Subcutaneous abdominal adipose tissue (tissue), 5 donors: ENCODE data around the gene INO80D.
"Not testable (repeated sequence)": the region's sequence is repeated elsewhere in the genome, so short reads cannot be mapped to it uniquely, and the experiment has no call there.

ENCODE experiments used
- H3K27ac ChIP-seq: one replicate; pipeline ENCODE4 v1.7.0; 2013; ENCODE audit warnings: low read depth, mild to moderate bottlenecking, inconsistent platforms, low read length, moderate library complexity
- H3K27me3 ChIP-seq, 5 donors: one replicate each; pipeline ENCODE4 v1.7.0; 2013; ENCODE audit warnings: low read length in 5 of 5, inconsistent platforms in 1 of 5; ENCODE audit not compliant: control insufficient read depth in 5 of 5, insufficient read depth in 4 of 5
- H3K36me3 ChIP-seq, 5 donors: one replicate each; pipeline ENCODE4 v1.7.0; 2013; ENCODE audit warnings: low read length in 5 of 5; ENCODE audit not compliant: control insufficient read depth in 5 of 5, insufficient read depth in 5 of 5
- H3K4me1 ChIP-seq, 5 donors: one replicate each; pipeline ENCODE4 v1.7.0; 2013; ENCODE audit warnings: low read length in 5 of 5, mild to moderate bottlenecking in 3 of 5, moderate library complexity in 1 of 5; ENCODE audit not compliant: control insufficient read depth in 5 of 5, insufficient read depth in 5 of 5
- H3K4me3 ChIP-seq, 5 donors: one replicate each; pipeline ENCODE4 v1.7.0; 2013; ENCODE audit warnings: low read length in 5 of 5, low read depth in 1 of 5
- H3K9ac ChIP-seq, 5 donors: one replicate each; pipeline ENCODE4 v1.7.0; 2013; ENCODE audit warnings: low read length in 5 of 5, mild to moderate bottlenecking in 4 of 5, moderate library complexity in 3 of 5
- H3K9me3 ChIP-seq, 5 donors: one replicate each; pipeline ENCODE4 v1.7.0; 2013; ENCODE audit warnings: low read length in 5 of 5; ENCODE audit not compliant: control insufficient read depth in 5 of 5
- donor health status: healthy.
- donor health status: healthy.
- donor health status: healthy.
- donor health status: healthy.
- donor health status: healthy.

The INO80D gene

DNA sequence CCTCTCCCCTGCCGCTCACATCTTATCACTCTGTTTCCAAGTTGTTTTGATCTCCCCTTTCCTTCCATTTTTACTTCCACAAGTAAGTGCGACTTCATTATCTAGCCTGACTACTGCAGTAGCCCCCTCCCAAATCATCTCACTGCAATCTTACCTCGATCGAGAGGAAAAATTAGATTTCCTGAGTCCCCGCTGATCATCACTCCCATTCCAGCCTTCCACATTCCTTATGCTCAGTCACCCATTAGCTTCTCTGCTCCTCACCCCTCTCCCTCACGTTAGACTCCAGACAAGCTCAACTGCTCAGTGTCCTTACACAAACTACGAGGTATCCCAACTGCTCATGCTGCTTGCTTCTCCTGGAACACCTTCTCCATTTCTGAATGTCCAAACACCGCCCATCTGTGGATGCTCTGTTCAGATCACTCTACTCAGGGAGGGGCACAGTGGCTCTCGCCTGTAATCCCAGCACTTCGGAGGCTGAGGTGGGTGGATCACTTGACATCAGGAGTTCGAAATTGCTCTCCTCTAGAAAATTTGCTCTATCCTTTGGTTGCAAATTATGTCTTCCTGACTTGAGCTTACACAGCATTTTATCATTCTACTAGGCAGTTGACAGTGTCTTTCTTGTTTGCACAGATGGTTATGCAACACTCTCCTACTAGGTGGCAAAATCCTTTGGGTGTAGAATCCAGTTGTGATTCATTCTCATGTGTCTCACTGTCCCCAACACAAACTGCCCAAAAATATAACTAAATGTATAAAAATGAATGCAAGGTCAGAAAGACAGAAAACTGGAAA lies 96.5 kb downstream of the INO80D start:
- no peaks in the 10 kb centered on the region for H3K9me3 ChIP-seq
- H3K4me1 ChIP-seq, result no peaks in the 10 kb centered on the region
- H3K4me3 ChIP-seq, result no peak overlapping the region
- H3K9ac ChIP-seq, result no peak overlapping the region
- H3K27me3 ChIP-seq, result no peaks in the 10 kb centered on the region
- no peak overlapping the region for H3K27ac ChIP-seq
- H3K36me3 ChIP-seq, result peaks cover 4 to 16% (median 10%) of the 10 kb centered on the region in 5 donors

DNA sequence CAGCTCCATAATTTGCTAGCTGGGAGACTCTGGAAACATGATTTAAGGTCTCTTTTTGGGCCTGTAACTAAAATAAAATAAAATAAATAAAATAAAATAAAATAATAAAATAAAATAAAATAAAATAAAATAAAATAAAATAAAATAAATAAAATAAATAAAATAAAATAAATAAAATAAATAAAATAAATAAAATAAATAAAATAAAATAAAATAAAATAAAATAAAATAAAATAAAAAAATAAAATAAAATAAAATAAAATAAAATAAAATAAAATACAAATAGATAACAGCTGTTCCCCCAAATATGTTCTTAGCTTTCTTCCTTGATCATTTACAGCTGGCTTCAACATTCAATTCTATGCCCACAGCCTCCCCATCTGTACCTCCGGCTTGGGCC lies 97.3 kb downstream of the INO80D start:
- peaks cover 4 to 13% (median 10%) of the 10 kb centered on the region in 5 donors for H3K36me3 ChIP-seq
- not testable (repeated sequence) for H3K4me1 ChIP-seq, H3K4me3 ChIP-seq, H3K9me3 ChIP-seq, H3K9ac ChIP-seq, H3K27me3 ChIP-seq, H3K27ac ChIP-seq

DNA sequence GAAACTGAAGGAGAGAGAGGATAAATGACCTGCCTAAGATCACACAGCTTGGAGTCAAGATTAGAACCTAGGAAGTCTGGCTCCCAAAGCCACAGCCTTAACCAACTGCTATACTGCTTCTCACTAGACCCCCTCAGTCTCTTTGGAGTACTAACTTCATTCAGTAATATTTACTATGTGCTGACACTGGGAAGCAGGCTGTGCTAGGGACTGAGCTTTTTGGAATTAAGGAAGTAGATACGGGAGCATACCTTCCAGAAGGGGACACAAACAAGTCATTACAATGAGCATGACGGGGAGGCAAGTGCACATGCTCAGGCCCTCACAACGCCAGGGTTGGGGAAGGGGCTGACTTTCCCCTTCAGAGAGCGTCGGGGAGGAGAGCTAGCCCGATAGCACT lies 97.7 kb downstream of the INO80D start:
- Histone ChIP-seq H3K27ac (no peak overlapping the region), H3K27me3 (no peaks in the 10 kb centered on the region), H3K4me1 (no peaks in the 10 kb centered on the region), H3K4me3 (no peak overlapping the region), H3K36me3 (peaks cover 4 to 13% (median 10%) of the 10 kb centered on the region in 5 donors), H3K9me3 (no peaks in the 10 kb centered on the region), H3K9ac (no peak overlapping the region)

DNA sequence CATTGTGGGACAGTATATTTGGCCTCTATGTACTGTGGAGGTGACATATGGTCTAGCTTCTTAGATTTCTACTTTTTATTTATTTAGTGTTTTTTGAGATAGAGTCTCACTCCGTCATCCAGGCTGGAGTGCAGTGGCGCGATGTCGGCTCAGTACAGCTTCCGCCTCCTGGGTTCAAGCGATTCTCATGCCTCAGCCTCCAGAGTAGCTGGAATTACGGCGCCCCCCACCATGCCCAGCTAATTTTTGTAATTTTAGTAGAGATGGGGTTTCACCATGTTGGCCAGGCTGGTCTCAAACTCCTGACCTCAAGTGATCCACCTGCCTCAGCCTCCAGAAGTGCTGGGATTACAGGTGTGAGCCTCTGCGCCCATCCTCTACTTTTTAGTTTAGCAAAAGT lies 99.6 kb downstream of the INO80D start:
- not testable (repeated sequence) for H3K9ac ChIP-seq, H3K4me1 ChIP-seq, H3K9me3 ChIP-seq, H3K27me3 ChIP-seq, H3K36me3 ChIP-seq, H3K27ac ChIP-seq, H3K4me3 ChIP-seq

DNA sequence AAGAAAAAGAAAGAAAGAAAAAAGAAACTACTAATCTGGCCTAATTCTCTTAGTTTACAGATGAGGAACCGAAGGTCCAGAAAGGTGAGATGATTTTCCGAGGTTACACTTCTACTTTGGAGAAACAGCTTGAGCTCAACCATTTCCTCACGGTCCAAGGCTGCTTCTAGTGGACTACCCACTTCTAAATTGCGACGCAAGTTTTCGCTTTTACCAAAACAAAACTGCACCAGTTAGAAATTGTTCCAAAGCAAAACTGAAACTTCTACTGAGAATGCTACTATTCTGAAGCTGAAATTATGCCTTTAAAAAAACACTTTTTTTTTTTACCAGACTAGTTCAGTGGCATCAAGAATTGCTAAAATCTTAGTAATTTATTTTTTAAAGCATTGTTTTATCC lies 101.6 kb downstream of the INO80D start:
- Histone ChIP-seq H3K9me3 (no peaks in the 10 kb centered on the region), H3K4me3 (no peak overlapping the region), H3K27me3 (no peaks in the 10 kb centered on the region), H3K4me1 (peaks cover 0 to 5% (median 0%) of the 10 kb centered on the region in 5 donors), H3K27ac (no peak overlapping the region), H3K36me3 (no peaks in the 10 kb centered on the region), H3K9ac (no peak overlapping the region)

DNA sequence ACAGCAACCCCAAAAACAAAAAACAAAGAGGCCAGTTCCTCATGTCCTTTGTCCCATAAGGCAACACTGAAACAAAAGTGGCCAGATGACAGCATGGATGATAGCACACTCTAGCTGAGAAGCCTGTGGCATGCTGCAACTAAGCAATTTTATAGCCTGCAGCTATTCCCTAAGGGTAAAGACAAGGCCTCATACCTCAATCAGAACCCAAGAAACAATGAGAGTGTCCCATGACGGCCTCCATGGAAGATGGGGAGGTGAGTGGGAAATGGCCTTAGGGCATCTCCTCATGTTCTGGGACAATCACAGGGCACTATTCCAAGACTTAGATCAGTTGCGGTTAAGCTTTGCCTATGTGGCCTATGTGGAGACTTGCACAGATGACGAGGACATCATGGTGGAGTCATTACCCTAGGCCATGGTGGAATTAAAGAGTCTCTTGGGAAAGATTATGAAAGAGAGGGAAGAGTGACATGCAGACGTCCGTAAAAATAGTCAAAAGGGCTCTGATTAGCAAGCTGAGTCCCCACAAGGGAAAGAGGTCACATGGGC lies 103.1 kb downstream of the INO80D start:
- Histone ChIP-seq H3K36me3 (no peaks in the 10 kb centered on the region), H3K4me1 (peaks cover 0 to 5% (median 0%) of the 10 kb centered on the region in 5 donors), H3K4me3 (no peak overlapping the region), H3K27me3 (no peaks in the 10 kb centered on the region), H3K9me3 (no peaks in the 10 kb centered on the region), H3K27ac (no peak overlapping the region), H3K9ac (no peak overlapping the region)

DNA sequence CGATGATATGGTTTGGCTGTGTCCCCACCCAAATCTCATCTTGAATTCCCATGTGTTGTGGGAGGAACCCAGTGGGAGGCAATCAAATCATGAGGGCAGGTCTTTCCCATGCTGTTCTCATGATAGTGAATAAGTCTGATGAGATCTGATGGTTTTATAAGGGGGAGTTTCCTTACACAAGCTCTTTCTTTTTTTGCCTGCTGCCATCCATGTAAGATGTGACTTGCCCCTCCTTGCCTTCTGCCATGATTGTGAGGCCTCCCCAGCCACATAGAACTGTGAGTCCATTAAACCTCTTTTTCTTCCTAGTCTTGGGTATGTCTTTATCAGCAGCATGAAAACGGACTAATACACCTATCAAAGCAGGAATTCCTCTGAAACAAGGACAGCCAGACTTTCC lies 107.2 kb downstream of the INO80D start:
- H3K27ac ChIP-seq, H3K36me3 ChIP-seq, H3K9ac ChIP-seq, H3K27me3 ChIP-seq, H3K9me3 ChIP-seq, H3K4me3 ChIP-seq: not testable (repeated sequence)
- H3K4me1 ChIP-seq, result peaks cover 0 to 15% (median 11%) of the 10 kb centered on the region in 5 donors

DNA sequence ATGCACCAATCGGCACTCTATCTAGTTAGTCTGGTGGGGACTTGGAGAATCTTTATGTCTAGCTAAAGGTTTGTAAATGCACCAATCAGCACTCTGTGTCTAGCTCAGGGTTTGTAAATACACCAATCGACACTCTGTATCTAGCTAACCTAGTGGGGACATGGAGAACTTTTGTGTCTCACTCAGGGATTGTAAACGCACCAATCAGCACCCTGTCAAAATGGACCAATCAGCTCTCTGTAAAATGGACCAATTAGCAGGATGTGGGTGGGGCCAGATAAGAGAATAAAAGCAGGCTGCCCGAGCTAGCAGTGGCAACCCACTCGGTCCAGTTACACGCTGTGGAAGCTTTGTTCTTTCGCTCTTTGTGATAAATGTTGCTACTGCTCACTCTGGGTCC lies 108.3 kb downstream of the INO80D start:
- H3K27ac ChIP-seq, H3K27me3 ChIP-seq, H3K9me3 ChIP-seq, H3K4me3 ChIP-seq, H3K36me3 ChIP-seq, H3K9ac ChIP-seq: not testable (repeated sequence)
- peaks cover 0 to 15% (median 8%) of the 10 kb centered on the region in 5 donors for H3K4me1 ChIP-seq

DNA sequence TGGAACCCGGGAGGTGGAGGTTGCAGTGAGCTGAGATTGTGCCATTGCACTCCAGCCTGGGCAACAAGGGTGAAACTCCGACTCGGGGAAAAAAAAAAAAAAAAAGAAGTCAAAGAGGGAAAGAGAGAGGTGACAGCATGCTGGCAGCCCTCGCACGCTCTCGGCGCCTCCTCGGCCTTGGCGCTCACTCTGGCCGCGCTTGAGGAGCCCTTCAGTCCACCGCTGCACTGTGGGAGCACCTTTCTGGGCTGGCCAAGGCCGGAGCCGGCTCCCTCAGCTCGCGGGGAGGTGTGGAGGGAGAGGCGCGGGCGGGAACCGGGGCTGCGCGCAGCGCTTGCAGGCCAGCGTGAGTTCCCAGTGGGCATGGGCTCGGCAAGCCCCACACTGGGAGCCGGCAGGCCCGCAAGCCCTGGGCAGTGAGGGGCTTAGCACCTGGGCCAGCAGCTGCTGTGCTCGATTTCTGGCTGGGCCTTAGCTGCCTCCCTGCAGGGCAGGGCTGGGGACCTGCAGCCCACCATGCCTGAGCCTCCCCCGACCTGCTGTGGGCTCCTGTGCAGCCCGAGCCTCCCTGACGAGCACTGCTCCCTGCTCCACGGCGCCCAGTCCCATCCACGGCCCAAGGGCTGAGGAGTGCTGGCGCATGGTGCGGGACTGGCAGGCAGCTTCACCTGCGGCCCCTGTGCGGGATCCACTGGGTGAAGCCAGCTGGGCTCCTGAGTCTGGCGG lies 108.9 kb downstream of the INO80D start:
- peaks cover 0 to 16% (median 8%) of the 10 kb centered on the region in 5 donors for H3K4me1 ChIP-seq
- H3K4me3 ChIP-seq, H3K9me3 ChIP-seq, H3K27me3 ChIP-seq, H3K9ac ChIP-seq, H3K36me3 ChIP-seq, H3K27ac ChIP-seq: not testable (repeated sequence)

DNA sequence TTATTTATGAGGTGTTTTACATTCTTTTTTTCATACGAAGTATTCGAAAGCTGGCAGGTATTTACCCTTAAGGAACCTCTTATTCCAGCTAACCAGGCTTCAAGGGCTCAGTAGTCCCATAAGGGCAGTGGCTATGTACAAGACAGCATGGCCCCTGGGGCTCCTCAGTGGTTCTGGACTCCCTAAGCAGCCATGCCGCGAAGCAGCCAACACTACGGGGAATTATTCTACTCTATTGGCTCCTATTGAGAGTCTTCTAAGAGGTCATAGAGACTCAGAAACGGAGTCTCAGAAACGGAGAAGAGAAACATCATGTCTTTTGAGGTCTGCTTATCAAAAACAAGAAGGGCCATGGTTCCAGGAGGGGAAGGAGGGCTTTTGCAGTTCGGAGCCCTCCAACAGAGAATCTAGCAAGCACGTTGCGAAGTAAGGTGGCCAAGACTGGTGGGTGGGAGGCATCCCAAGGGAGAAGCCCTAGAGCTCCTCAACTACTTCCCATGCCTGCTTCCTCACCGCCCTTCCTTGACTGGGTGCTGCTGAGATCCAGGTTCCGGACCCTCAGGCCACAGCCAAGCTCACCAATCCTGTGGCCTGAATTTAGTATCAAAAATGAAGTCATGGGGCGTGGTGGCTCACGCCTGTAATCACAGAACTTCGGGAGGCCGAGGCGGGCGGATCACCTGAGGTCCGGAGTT lies 109.7 kb downstream of the INO80D start:
- H3K4me3 ChIP-seq, result no peak overlapping the region
- peaks cover 0 to 18% (median 8%) of the 10 kb centered on the region in 5 donors for H3K4me1 ChIP-seq
- H3K9ac ChIP-seq, result no peak overlapping the region
- no peaks in the 10 kb centered on the region for H3K9me3 ChIP-seq
- H3K36me3 ChIP-seq, result no peaks in the 10 kb centered on the region
- no peak overlapping the region for H3K27ac ChIP-seq
- no peaks in the 10 kb centered on the region for H3K27me3 ChIP-seq
